GM12864 (cell line): Measurements from ENCODE around the gene JARID2.
"Not testable (repeated sequence)": the region's sequence is repeated elsewhere in the genome, so short reads cannot be mapped to it uniquely, and the experiment has no call there.

Experiments
- DNase-seq: peaks from one replicate; pipeline ENCODE4 v3.0.0-alpha.2; 2011; ENCODE audit warnings: low read depth
- H3K4me3 ChIP-seq: 2 replicates; pipeline ENCODE4 v1.5.1; 2011; ENCODE audit warnings: mild to moderate bottlenecking, low read depth, low read length, control low read depth
- TF ChIP-seq, protein P1 (sequence below): IDR thresholded peaks from 2 replicates; pipeline ENCODE4 v1.5.1; 2011; ENCODE audit warnings: low read depth, mild to moderate bottlenecking, moderate library complexity, low read length, control low read depth, inconsistent platforms; ENCODE audit errors: missing control alignments

The JARID2 gene

DNA sequence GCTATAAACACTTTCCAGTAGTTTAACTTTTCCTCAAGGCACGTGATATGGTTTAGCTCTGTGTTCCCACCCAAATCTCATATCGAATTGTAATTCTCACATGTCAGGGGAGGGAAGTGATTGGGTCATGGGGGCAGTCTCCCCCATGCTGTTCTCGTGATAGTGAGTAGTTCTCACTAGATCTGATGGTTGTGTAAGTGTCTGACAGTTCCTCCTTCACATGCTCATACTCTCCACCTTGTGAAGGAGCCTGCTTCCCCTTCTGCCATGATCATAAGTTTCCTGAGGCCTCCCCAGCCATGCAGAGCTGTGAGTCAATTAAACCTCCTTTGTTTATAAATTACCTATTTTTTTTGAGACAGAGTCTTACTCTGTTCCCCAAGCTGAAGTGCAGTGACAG, 289.1 kb downstream of the JARID2 start:
- TF ChIP-seq, protein P1, sequence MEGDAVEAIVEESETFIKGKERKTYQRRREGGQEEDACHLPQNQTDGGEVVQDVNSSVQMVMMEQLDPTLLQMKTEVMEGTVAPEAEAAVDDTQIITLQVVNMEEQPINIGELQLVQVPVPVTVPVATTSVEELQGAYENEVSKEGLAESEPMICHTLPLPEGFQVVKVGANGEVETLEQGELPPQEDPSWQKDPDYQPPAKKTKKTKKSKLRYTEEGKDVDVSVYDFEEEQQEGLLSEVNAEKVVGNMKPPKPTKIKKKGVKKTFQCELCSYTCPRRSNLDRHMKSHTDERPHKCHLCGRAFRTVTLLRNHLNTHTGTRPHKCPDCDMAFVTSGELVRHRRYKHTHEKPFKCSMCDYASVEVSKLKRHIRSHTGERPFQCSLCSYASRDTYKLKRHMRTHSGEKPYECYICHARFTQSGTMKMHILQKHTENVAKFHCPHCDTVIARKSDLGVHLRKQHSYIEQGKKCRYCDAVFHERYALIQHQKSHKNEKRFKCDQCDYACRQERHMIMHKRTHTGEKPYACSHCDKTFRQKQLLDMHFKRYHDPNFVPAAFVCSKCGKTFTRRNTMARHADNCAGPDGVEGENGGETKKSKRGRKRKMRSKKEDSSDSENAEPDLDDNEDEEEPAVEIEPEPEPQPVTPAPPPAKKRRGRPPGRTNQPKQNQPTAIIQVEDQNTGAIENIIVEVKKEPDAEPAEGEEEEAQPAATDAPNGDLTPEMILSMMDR, result no peak
- no peak for DNase-seq
- no peak overlapping the region for H3K4me3 ChIP-seq

DNA sequence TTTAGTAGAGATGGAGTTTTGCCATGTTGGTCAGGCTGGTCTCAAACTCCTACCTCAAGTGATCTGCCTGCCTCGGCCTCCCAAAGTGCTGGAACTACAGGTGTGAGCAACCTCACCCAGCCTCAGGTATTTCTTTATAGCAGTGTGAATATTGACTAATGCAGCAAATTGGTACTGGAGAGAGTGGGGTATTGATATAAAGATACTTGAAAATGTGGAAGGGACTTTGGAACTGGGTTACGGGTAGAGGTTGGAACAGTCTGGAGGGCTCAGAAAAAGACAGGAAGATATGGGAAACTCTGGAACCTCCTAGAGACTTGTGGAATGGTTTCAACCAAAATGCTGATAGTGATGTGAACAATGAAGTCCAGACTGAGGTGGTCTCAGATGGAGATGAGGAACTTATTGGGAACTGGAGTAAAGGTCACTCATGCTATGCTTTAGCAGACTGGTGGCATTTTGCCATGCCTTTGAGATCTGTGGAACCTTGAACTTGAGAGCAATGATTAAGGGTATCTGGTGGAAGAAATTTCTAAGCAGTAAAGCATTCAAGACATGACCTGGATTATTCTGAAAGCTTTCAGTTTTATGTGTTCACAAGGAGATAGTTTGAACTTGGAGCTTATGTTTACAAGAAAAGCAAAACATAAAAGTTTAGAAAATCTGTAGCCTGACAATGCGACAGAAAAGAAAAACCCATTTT, 289.8 kb downstream of the JARID2 start:
- H3K4me3 ChIP-seq, result no peak overlapping the region
- DNase-seq, result no peak
- TF ChIP-seq, protein P1, result no peak

DNA sequence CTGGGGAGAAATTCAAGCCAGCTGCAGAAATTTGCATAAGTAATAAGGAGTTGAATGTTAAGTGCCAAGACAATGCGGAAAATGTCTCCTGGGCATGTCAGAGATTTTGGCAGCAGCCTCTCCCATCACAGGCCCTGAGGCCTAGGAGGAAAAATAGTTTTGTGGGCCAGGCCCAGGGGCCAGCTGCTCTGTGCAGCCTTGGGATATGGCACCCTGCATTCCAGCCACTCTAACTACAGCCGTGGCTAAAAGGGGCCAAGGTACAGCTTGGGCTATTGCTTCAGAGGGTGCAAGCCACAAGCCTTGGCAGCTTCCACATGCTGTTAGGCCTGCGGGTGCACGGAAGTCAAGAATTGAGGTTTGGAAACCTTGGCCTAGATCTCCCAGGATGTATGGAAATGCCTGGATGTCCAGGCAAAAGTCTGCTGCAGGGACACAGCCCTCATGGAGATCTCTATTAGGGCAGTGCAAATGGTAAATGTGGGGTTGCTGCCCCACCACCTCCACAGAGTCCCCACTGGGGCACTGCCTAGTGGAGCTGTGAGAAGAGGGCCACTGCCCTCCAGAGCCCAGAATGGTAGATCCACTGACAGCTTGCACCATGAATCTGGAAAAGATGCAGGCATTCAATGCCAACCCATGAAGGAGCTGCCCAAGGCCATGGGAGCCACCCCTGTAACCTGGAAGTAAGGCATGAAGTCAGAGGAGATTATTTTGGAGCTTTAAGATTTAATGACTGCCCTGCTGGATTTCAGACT, 290.5 kb downstream of the JARID2 start:
- H3K4me3 ChIP-seq, result no peak overlapping the region
- TF ChIP-seq, protein P1, result no peak
- DNase-seq, result no peak

DNA sequence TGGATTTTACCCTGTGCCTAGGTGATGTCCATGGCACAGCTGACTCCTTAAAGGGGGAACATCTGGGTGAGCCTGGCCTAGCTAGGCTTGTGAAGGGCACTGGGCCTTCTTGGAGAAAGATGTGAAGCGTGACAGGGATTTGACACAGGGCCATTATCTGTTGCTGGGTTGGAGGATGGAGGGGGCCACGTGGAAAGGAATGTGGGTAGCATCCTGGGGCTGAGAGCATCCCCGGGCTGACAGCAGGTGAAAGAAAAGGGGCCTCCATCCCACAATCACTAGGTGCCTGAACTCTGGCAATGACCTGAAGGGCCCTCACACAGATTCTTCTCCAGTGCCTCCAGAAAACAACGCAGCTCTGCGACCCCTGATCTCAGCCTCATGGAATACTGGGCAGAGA, 292.2 kb downstream of the JARID2 start:
- no peak for DNase-seq
- no peak overlapping the region for H3K4me3 ChIP-seq
- TF ChIP-seq, protein P1, result no peak

DNA sequence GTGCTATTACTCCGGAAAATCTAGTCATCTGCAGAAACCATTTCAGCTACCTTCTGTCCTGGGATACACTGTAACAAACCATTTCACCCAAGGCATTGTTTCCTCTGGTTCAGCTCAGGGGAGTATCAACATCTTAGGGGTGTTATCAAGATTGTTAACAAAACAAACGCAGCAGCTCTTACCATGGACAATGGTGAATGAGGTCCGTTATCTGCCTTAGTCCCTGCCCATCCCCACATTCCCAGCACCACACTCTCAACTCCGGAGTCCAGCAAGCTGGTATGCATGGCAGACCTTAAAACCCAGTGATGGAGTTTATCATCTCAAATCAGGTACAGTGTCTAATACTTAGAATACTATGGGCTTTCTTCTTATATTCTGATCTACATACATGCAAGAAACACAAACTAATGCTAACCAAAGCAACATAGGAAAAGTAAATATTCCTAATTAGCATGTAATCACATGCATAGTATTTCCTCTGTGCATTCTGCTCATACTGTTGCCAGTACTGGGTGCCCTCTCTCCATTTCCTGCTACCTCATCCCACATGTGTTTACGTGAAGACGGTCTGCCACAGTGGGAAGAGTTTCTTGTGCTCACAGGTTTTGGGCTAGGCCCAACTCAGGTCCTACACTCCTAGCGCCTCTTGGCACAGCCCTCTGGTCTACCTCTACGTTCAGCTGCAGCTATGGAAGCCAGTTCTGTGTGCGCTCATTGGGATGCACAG, 293.1 kb downstream of the JARID2 start:
- TF ChIP-seq, protein P1, result no peak
- DNase-seq, result no peak
- no peak overlapping the region for H3K4me3 ChIP-seq

DNA sequence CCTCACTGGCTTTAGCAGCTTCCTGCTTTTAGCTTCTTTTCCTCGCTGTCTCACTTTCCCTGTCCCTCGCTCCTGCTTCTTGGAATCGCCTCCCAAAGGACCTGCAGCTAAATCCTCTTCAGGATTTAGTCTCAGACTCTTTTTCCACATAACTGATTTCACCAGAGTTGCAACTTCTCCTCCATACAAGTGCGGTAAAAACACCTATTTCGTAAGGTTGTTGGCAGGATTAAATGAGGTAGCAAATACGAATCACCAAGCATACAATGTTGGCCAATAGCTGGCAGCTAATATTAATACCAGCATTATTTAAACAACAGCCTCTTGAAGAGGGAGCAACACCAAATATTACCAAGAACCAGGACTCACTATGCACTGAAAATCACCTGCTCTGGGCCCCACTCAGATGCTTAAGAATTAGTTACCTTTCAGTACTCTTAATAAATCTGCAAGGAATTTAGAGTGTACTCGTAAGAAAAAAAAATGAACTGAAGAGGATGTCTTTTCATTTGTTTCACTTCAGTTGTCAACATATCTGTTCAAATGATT, 293.9 kb downstream of the JARID2 start:
- no peak overlapping the region for H3K4me3 ChIP-seq
- no peak for DNase-seq
- TF ChIP-seq, protein P1, result no peak

DNA sequence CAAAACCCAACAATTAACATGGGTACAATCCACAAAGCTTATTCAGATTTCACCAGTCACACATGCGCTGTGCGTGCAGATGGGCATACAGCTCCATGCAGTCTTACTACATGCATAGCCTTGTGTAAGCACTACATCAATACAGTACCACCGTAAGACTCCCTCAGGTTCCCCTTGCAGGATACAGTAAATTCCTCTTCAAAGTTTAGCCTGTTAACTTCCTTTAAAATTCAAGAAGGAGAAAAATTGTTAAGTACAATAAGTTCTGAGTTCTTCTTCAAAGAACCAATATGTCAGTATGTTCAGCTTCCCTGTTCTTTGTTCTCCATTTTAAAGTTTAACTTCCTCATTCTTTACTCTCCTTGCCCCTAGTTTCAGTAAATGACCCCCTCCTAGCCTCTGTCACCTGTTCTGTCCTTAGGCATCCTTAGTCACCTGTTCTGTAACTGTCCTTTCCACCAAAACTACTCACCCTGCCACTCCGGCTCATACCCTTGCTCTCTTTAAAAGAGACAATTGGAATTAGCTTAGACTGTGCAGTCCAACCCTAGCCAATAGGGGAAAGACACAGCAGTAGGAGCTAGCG, 297.6 kb downstream of the JARID2 start:
- not testable (repeated sequence) for DNase-seq, H3K4me3 ChIP-seq
